ENCODE results near the gene RPS6KA4. TPM values are rescaled to one million over a fixed set of nuclear protein-coding genes. Genes with fewer than 3 reads are reported as not detected.
A peak's percentile ranks its signal among the peaks of the same experiment; 100 is the strongest.

RPS6KA4 gene
- total RNA-seq, 1 donor from 2014 or later = 18.7 TPM

DNA sequence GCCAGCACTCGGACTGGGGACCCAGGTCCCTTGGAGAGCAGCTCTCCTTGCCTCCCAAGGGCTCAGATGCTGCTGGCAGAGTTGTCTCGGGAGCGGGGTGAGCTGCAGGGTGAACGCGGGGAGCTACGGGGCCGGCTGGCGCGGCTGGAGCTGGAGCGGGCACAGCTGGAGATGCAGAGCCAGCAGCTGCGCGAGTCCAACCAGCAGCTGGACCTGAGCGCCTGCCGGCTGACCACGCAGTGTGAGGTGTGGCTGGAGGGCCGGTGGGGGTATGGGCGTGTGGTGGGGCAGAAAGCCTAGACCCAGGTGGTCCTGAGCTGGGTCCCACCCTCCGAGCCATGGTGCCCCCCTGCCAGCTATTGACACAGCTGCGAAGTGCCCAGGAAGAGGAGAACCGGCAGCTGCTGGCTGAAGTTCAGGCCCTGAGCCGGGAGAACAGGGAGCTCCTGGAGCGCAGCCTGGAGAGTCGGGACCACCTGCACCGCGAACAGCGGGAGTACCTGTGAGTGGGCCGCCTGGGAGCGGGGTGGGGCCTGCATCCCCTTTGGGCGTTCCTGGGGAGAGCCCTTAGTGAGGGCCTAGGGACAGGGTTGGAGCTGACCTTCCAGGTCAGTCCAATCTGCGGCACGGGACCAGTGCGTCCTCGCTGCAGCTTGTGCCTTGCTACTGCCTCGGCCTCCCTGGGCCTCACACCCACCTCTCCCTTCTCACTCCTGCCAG is 5.8 kb upstream of the RPS6KA4 start:
- Mint-ChIP-seq H3K4me3 (ENCODE audit: low read depth) (no peak overlapping the region), H3K27ac (no peak overlapping the region), H3K9me3 (ENCODE audit: low read depth) (no peaks in the 10 kb centered on the region), H3K4me1 (ENCODE audit: low read depth) (peaks cover 2% of the 10 kb centered on the region), H3K36me3 (ENCODE audit: insufficient read depth) (no peaks in the 10 kb centered on the region), H3K27me3 (peaks cover 3% of the 10 kb centered on the region)
- DNase-seq (ENCODE audit: low spot score, unreplicated experiment) = no peak
- TF ChIP-seq, protein P1, sequence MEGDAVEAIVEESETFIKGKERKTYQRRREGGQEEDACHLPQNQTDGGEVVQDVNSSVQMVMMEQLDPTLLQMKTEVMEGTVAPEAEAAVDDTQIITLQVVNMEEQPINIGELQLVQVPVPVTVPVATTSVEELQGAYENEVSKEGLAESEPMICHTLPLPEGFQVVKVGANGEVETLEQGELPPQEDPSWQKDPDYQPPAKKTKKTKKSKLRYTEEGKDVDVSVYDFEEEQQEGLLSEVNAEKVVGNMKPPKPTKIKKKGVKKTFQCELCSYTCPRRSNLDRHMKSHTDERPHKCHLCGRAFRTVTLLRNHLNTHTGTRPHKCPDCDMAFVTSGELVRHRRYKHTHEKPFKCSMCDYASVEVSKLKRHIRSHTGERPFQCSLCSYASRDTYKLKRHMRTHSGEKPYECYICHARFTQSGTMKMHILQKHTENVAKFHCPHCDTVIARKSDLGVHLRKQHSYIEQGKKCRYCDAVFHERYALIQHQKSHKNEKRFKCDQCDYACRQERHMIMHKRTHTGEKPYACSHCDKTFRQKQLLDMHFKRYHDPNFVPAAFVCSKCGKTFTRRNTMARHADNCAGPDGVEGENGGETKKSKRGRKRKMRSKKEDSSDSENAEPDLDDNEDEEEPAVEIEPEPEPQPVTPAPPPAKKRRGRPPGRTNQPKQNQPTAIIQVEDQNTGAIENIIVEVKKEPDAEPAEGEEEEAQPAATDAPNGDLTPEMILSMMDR (IDR thresholded peaks at IDR 0.05; ENCODE audit: unreplicated experiment) = no peak

DNA sequence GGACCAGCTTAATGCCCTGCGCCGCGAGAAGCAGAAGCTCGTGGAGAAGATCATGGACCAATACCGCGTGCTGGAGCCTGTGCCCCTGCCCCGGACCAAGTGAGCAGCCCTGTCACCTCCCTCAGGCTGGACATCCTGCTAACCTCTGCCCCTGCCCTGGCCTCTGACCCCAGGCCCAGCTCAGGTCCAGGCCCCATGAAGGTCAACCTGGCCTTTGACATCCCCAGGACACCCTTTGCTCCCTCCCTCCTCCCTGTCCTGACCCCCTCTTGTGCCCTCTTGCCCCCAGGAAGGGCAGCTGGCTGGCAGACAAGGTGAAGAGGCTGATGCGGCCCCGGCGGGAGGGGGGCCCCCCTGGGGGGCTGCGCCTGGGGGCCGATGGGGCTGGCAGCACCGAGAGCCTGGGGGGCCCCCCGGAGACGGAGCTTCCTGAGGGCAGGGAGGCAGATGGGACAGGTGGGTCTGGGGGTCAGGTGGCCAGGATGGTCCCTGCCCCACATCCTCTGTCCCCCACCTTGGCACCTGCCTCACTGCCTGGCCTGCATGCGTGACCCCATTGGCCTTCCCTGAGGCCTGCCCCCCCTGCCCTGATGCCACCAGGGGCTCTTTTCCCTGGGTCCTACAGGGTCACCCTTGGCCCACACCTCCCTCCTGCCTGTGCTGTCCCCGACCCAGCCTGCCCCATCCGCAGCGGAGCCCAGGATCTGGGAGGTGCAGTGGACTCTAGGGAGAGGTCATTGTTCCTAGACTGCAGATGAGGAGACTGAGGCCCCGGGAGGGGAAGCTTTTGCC is 5.1 kb upstream of the RPS6KA4 start:
- no peak for DNase-seq (ENCODE audit: low spot score, unreplicated experiment)
- H3K27ac Mint-ChIP-seq = no peak overlapping the region
- TF ChIP-seq, protein P1 (IDR thresholded peaks at IDR 0.05; ENCODE audit: unreplicated experiment) = no peak
- peaks cover 3% of the 10 kb centered on the region for H3K27me3 Mint-ChIP-seq
- H3K4me3 Mint-ChIP-seq (ENCODE audit: low read depth) = no peak overlapping the region
- no peaks in the 10 kb centered on the region for H3K36me3 Mint-ChIP-seq (ENCODE audit: insufficient read depth)
- H3K9me3 Mint-ChIP-seq (ENCODE audit: low read depth) = no peaks in the 10 kb centered on the region
- H3K4me1 Mint-ChIP-seq (ENCODE audit: low read depth) = peaks cover 2% of the 10 kb centered on the region

DNA sequence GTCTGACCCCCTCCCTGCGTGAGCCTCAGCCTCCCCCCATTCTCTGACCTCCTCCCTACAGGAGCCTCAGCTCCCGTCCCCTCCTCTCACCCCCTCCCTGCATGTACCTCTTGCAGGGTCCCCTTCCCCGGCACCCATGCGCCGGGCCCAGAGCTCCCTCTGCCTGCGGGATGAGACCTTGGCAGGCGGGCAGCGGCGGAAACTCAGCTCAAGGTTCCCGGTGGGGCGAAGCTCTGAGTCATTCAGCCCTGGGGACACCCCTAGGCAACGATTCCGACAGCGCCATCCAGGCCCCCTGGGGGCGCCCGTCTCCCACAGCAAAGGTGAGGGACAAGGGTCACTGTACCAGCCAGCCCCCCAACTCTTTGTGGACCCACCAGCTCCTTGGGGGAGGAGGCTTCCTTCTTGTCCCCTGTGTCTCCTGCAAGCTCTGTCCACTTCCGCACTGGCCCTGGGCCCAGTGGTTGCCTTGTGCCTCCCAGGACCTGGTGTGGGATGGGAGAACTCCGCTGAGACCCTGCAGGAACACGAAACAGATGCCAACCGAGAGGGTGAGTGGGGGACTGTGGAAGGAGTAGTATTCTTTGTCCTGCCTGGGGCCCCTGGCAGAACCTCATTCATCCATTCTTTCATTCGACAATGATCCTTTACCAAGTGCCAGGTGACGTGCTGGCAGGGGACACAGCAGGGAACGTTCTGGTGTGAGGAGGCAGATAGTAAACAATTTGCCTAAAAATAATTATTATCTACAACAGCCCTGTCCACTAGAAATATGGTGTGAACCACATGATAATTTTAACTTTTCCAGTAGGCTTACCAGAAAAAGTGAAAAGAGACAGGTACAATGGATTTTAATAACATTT is 3.7 kb upstream of the RPS6KA4 start:
- H3K27me3 Mint-ChIP-seq = peaks cover 3% of the 10 kb centered on the region
- H3K4me3 Mint-ChIP-seq (ENCODE audit: low read depth) = no peak overlapping the region
- TF ChIP-seq, protein P1 (IDR thresholded peaks at IDR 0.05; ENCODE audit: unreplicated experiment) = peak; percentile 58

DNA sequence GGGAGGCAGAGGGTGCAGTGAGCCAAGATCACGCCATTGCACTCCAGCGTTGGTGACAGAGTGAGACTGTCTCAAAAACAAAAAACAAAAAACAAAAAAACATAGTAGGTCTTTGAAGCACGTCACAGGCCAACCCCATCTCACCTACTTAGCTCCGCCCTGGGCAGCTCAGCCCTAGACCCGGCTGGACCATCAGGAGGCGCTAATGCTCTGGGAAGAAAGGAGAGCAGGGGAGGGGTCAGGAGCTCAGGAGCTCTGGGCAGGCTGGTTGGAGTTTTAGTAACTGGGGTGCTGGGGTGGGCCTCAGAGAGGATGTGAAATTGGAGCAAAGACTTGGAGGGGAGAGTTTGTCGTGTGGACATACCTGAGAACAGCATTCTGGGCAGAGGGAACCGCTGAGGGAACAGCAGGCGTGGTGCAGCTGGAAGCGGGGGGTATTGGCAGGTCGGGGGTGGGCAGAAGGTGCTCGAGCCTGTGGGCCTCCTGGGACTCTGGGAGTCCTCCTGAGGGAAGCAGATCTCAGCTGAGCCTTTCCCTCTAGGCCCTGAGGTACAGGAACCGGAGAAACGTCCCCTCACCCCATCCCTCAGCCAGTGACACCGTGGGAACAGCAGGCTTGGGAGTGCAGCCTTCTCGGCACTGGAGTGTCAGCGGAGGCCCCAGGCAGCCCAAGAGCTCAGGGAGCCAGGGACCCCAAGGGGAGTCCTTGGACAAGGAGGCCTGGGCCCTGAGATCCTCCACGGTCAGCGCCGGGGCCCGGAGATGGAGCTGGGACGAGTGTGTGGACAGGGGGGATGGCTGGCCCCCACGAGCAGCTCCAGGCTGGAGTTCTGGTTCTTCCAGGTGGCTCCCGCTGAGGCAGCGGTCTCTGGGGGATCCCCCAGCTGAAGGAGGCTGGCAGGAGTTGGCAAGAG is 2.2 kb upstream of the RPS6KA4 start:
- Mint-ChIP-seq H3K4me3 (ENCODE audit: low read depth) (peak overlapping the region; percentile 48), H3K27ac (no peak overlapping the region), H3K36me3 (ENCODE audit: insufficient read depth) (peaks cover 2% of the 10 kb centered on the region), H3K9me3 (ENCODE audit: low read depth) (no peaks in the 10 kb centered on the region), H3K27me3 (peaks cover 3% of the 10 kb centered on the region), H3K4me1 (ENCODE audit: low read depth) (peaks cover 5% of the 10 kb centered on the region)
- no peak for DNase-seq (ENCODE audit: low spot score, unreplicated experiment)
- TF ChIP-seq, protein P1 (IDR thresholded peaks at IDR 0.05; ENCODE audit: unreplicated experiment) = peak; percentile 50

More for the DNA sequence above, 3.7 kb upstream of the RPS6KA4 start:
- H3K9me3 Mint-ChIP-seq (ENCODE audit: low read depth) = no peaks in the 10 kb centered on the region
- peaks cover 5% of the 10 kb centered on the region for H3K4me1 Mint-ChIP-seq (ENCODE audit: low read depth)
- H3K36me3 Mint-ChIP-seq (ENCODE audit: insufficient read depth) = no peaks in the 10 kb centered on the region
- DNase-seq (ENCODE audit: low spot score, unreplicated experiment) = peak; percentile 58
- no peak overlapping the region for H3K27ac Mint-ChIP-seq
